Breast epithelium (tissue), 3 donors: ENCODE results near the gene JPH3.

Experiments used
- CTCF ChIP-seq, 3 donors: fragments of 450-650 bp; IDR thresholded peaks; one replicate each; pipeline ENCODE4 v1.5.1; 2016 to 2017; ENCODE audit warnings: antibody characterized with exemption in 3 of 3, mild to moderate bottlenecking in 3 of 3, moderate library complexity in 3 of 3
- POLR2A ChIP-seq: fragments of 450-650 bp; IDR thresholded peaks from one replicate; pipeline ENCODE4 v1.6.1; 2016; ENCODE audit warnings: antibody characterized with exemption, mild to moderate bottlenecking, moderate library complexity

- TF ChIP-seq CTCF (IDR thresholded peaks at IDR 0.05) (no peak), POLR2A (no peak)
Observed at GRCh38 chr16:87597324-87597830, 4.9 kb upstream of the JPH3 start.
